ENCODE data around the gene ZNF438. TPM values are rescaled to one million over a fixed set of nuclear protein-coding genes. Genes with fewer than 3 reads are reported as not detected.

Gene ZNF438
- total RNA-seq, 2 donors from 2014 or later = 2.6 to 3.0 TPM

DNA sequence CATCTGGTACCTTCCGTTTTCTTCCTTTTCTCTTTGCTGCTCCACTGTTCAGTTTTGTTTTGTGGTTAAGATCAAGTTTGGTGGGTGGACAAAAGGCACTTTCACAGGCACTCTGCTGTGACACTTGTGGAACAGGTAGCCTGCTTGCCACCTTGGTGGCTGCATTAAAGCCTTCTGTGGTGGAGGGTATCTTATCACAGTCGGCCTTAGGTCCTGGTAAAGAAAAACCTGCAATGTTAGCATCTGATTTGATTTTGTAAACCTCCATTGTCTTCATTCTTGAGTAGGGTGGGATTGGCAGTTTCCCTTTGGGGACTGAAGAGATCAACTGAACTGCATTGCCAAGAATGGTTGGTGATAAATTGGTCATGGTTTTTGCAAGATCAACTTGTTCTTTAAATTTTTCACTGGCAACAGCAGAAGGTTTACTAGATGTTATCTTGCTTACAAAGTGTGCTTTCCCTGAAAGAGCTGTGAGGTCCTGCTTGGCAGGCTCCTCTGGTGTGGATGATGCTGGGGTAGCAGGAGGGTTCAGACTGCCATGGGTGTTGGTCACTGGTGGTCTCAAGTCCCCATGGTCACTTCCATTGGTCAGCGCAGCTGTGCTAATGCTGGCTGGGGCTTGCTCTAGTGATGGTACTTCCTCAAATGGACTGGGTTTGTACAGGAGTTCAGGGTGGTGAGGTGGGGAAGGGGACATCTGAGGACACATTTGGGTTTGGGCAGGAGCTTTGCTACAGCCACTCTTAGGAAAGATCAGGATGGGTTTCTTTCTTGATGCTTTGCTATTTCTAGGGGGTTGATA lies 182.2 kb downstream of the ZNF438 start:
- Histone ChIP-seq H3K9ac (ENCODE audit: extremely low read depth, low read length, poor library complexity, severe bottlenecking) (no peak overlapping the region), H3K9me3 (ENCODE audit: control insufficient read depth, low read length) (no peaks in the 10 kb centered on the region), H3K4me1 (ENCODE audit: control insufficient read depth, insufficient read depth, low read length) (no peaks in the 10 kb centered on the region), H3K27me3 (ENCODE audit: control insufficient read depth, insufficient read depth, low read length, poor library complexity, severe bottlenecking) (peaks cover 12% of the 10 kb centered on the region), H3K4me3 (ENCODE audit: low read length) (no peak overlapping the region), H3K36me3 (ENCODE audit: control insufficient read depth, insufficient read depth, low read length) (no peaks in the 10 kb centered on the region), H3K27ac (ENCODE audit: low read depth, low read length) (no peak overlapping the region)
- Mint-ChIP-seq H3K4me3 (no peak overlapping the region), H3K27ac (no peak overlapping the region), H3K4me1 (peaks cover 1% of the 10 kb centered on the region), H3K36me3 (ENCODE audit: low read depth) (no peaks in the 10 kb centered on the region), H3K9me3 (no peaks in the 10 kb centered on the region), H3K27me3 (ENCODE audit: insufficient read depth) (peaks cover 72% of the 10 kb centered on the region)
- TF ChIP-seq, protein P1, sequence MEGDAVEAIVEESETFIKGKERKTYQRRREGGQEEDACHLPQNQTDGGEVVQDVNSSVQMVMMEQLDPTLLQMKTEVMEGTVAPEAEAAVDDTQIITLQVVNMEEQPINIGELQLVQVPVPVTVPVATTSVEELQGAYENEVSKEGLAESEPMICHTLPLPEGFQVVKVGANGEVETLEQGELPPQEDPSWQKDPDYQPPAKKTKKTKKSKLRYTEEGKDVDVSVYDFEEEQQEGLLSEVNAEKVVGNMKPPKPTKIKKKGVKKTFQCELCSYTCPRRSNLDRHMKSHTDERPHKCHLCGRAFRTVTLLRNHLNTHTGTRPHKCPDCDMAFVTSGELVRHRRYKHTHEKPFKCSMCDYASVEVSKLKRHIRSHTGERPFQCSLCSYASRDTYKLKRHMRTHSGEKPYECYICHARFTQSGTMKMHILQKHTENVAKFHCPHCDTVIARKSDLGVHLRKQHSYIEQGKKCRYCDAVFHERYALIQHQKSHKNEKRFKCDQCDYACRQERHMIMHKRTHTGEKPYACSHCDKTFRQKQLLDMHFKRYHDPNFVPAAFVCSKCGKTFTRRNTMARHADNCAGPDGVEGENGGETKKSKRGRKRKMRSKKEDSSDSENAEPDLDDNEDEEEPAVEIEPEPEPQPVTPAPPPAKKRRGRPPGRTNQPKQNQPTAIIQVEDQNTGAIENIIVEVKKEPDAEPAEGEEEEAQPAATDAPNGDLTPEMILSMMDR (conservative IDR thresholded peaks at IDR 0.05) = no peak
- DNase-seq = no peak
- 96 to 100% methylated on average over 2 to 3 of the region's 3 CpGs for WGBS, 2 experiments (ENCODE audit: insufficient coverage in 1 of 2, insufficient read length in 1 of 2)

DNA sequence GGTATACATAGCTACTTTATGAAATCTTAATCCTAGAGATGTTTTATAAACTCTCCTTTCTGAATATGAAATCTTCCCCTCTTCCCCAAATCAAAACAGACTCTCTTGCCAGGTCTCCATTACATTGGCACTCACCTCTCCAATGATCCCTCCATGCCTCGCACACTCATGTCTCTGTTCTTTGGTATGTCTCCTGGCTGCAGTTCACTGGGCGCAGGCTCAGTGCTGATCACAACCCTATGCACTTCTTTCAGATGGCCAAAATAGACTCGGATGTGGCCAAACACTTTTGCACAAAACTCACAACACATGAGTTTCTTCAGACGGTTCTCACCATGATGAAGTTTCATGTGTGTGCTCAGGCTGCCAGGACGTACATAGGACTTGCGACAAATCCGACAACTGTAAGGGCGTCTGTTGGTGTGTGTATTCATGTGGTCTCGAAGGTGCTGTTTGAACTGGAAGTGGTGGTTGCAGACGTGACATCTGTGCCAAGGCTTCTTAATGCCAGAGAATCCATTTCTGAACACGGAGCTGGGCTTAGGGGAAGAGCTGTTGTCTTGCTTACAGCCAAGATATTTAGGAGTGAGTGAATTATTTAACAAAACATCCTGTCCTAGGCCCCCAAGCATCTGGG lies 183.2 kb downstream of the ZNF438 start:
- Histone ChIP-seq H3K4me1 (ENCODE audit: control insufficient read depth, insufficient read depth, low read length) (no peaks in the 10 kb centered on the region), H3K27me3 (ENCODE audit: control insufficient read depth, insufficient read depth, low read length, poor library complexity, severe bottlenecking) (peaks cover 12% of the 10 kb centered on the region), H3K27ac (ENCODE audit: low read depth, low read length) (no peak overlapping the region), H3K9me3 (ENCODE audit: control insufficient read depth, low read length) (no peaks in the 10 kb centered on the region), H3K36me3 (ENCODE audit: control insufficient read depth, insufficient read depth, low read length) (no peaks in the 10 kb centered on the region), H3K4me3 (ENCODE audit: low read length) (no peak overlapping the region), H3K9ac (ENCODE audit: extremely low read depth, low read length, poor library complexity, severe bottlenecking) (no peak overlapping the region)
- H3K27ac Mint-ChIP-seq = no peak overlapping the region
- no peaks in the 10 kb centered on the region for H3K9me3 Mint-ChIP-seq
- TF ChIP-seq, protein P1 (conservative IDR thresholded peaks at IDR 0.05) = no peak
- DNase-seq = no peak
- no peak overlapping the region for H3K4me3 Mint-ChIP-seq
- H3K4me1 Mint-ChIP-seq = no peaks in the 10 kb centered on the region
- peaks cover 75% of the 10 kb centered on the region for H3K27me3 Mint-ChIP-seq (ENCODE audit: insufficient read depth)
- WGBS, 2 experiments (ENCODE audit: insufficient coverage in 1 of 2, insufficient read length in 1 of 2) = 93 to 98% methylated on average over 9 to 11 of the region's 11 CpGs
- H3K36me3 Mint-ChIP-seq (ENCODE audit: low read depth) = no peaks in the 10 kb centered on the region

DNA sequence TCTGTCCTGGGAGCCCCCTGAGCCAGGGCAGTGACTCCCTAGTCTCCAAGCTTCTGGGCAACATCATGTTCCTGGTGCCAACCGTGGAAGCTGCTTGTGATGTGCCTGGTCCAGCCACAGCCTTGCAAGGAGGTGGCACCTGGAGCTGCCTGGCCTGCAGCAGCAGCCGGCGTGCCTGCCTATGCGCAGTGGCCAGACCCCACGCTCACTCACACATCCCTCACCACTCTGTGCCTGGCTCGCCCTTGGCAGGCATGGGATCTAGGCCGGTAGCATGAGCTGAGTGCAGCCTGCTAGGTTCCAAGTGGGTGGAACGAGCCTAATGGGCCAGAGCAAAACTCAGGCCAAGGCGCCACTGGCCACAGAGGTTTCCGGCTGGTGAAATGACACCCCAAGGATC lies 184.0 kb downstream of the ZNF438 start:
- no peaks in the 10 kb centered on the region for H3K4me1 ChIP-seq (ENCODE audit: control insufficient read depth, insufficient read depth, low read length)
- Mint-ChIP-seq H3K4me1 (no peaks in the 10 kb centered on the region), H3K27ac (no peak overlapping the region), H3K9me3 (no peaks in the 10 kb centered on the region), H3K27me3 (ENCODE audit: insufficient read depth) (peaks cover 79% of the 10 kb centered on the region), H3K36me3 (ENCODE audit: low read depth) (no peaks in the 10 kb centered on the region), H3K4me3 (no peak overlapping the region)
- 90 to 92% methylated on average over 2 to 10 of the region's 10 CpGs for WGBS, 2 experiments (ENCODE audit: insufficient coverage in 1 of 2, insufficient read length in 1 of 2)
- H3K27me3 ChIP-seq (ENCODE audit: control insufficient read depth, insufficient read depth, low read length, poor library complexity, severe bottlenecking) = peaks cover 12% of the 10 kb centered on the region
- H3K4me3 ChIP-seq (ENCODE audit: low read length) = no peak overlapping the region
- H3K9me3 ChIP-seq (ENCODE audit: control insufficient read depth, low read length) = no peaks in the 10 kb centered on the region
- H3K36me3 ChIP-seq (ENCODE audit: control insufficient read depth, insufficient read depth, low read length) = no peaks in the 10 kb centered on the region
- DNase-seq = no peak
- H3K9ac ChIP-seq (ENCODE audit: extremely low read depth, low read length, poor library complexity, severe bottlenecking) = no peak overlapping the region
- no peak overlapping the region for H3K27ac ChIP-seq (ENCODE audit: low read depth, low read length)
- TF ChIP-seq, protein P1 (conservative IDR thresholded peaks at IDR 0.05) = no peak
